HepG2 (cell line): ENCODE data around the gene AEN. TPM values are rescaled to one million over a fixed set of nuclear protein-coding genes. Genes with fewer than 3 reads are reported as not detected.

Experiments used
- CEBPB ChIP-seq: IDR thresholded peaks from 2 replicates; pipeline ENCODE4 v1.6.1; 2011; ENCODE audit warnings: low read depth, low read length, improper control_type of control experiment, borderline replicate concordance
- EEA1 ChIP-seq: sonication (generic); formaldehyde crosslinking; IDR thresholded peaks from 2 replicates; pipeline ENCODE4 v1.5.1; 2020; ENCODE audit warnings: mild to moderate bottlenecking, missing genetic modification reagents, borderline replicate concordance
- NRL ChIP-seq: sonication (generic); formaldehyde crosslinking; IDR thresholded peaks from 2 replicates; pipeline ENCODE4 v1.5.0; 2020; ENCODE audit warnings: missing genetic modification reagents, mild to moderate bottlenecking, moderate library complexity, borderline replicate concordance
- PTBP1 ChIP-seq: fragments of 200-400 bp; formaldehyde crosslinking; IDR thresholded peaks from 2 replicates; pipeline ENCODE4 v1.6.1; 2018; ENCODE audit warnings: low read length, low read depth; ENCODE audit not compliant: poor library complexity, severe bottlenecking
- RFX3 ChIP-seq: IDR thresholded peaks from 2 replicates; pipeline ENCODE4 v1.6.1; 2016; ENCODE audit warnings: missing biosample characterization, missing genetic modification reagents
- SSRP1 ChIP-seq: IDR thresholded peaks from 2 replicates; pipeline ENCODE4 v1.6.1; 2016; ENCODE audit warnings: control low read depth
- TBL1XR1 ChIP-seq: fragments of 150-350 bp; IDR thresholded peaks from 2 replicates; pipeline ENCODE4 v1.6.1; 2014; ENCODE audit warnings: borderline replicate concordance, low read length; ENCODE audit not compliant: partially characterized antibody
- ZNF234 ChIP-seq: sonication (generic); formaldehyde crosslinking; conservative IDR thresholded peaks from 2 replicates; pipeline ENCODE4 v1.5.1; 2020; ENCODE audit warnings: mild to moderate bottlenecking, missing genetic modification reagents
- ZNF282 ChIP-seq: fragments of 450-650 bp; IDR thresholded peaks from 2 replicates; pipeline ENCODE4 v1.6.1; 2018; ENCODE audit not compliant: partially characterized antibody
- ZNF33A ChIP-seq: sonication (generic); formaldehyde crosslinking; IDR thresholded peaks from 2 replicates; pipeline ENCODE4 v1.5.1; 2020; ENCODE audit warnings: missing genetic modification reagents, mild to moderate bottlenecking, moderate library complexity, borderline replicate concordance
- ZNF510 ChIP-seq: sonication (generic); formaldehyde crosslinking; IDR thresholded peaks from 2 replicates; pipeline ENCODE4 v1.4.0; 2020; ENCODE audit warnings: low read depth, mild to moderate bottlenecking, missing genetic modification reagents
- ZNF670 ChIP-seq: sonication (generic); formaldehyde crosslinking; IDR thresholded peaks from 2 replicates; pipeline ENCODE4 v1.8.0; 2022; ENCODE audit warnings: mild to moderate bottlenecking, missing genetic modification reagents, borderline replicate concordance
- polyA plus RNA-seq, 8 experiments: library from polyadenylated mRNA; depleted of rRNA in 3 of 8; stranded (reverse) in 7 of 8; unstranded in 1 of 8; fragments of >200 nt; fragmentation: Illumina TruSeq in 4 of 8; extraction: Trizol in 4 of 8; gene quantifications; 2 replicates each; pipeline versions ENCODE4 v1.2.1 to v1.2.3, GENCODE V29; 2011 to 2016; ENCODE audit warnings: low read depth in 4 of 8, missing spikeins in 1 of 8, mixed read lengths in 1 of 8; ENCODE audit not compliant: insufficient read depth in 1 of 8
- total RNA-seq, 5 experiments: library from RNA; depleted of rRNA; stranded (reverse); fragments of >200 nt; fragmentation: Illumina TruSeq; extraction: Trizol; gene quantifications; 2 replicates each; pipeline ENCODE4 v1.2.3, GENCODE V29; 2016; ENCODE audit warnings: low read depth in 1 of 5
- TF ChIP-seq, protein P1 (sequence below): sonication (generic); formaldehyde crosslinking; IDR thresholded peaks from 2 replicates; pipeline ENCODE4 v1.5.1; 2020; ENCODE audit warnings: mild to moderate bottlenecking, missing genetic modification reagents, borderline replicate concordance
- TF ChIP-seq, protein P2 (sequence below): sonication (generic); formaldehyde crosslinking; IDR thresholded peaks from 2 replicates; pipeline ENCODE4 v1.8.0; 2023; ENCODE audit warnings: mild to moderate bottlenecking, missing genetic modification reagents
- TF ChIP-seq, protein P3 (sequence below): sonication (generic); formaldehyde crosslinking; IDR thresholded peaks from 2 replicates; pipeline ENCODE4 v1.5.0; 2020; ENCODE audit warnings: mild to moderate bottlenecking, missing genetic modification reagents, borderline replicate concordance
- TF ChIP-seq, protein P4 (sequence below): sonication (generic); formaldehyde crosslinking; IDR thresholded peaks from 2 replicates; pipeline ENCODE4 v1.8.1; 2023; ENCODE audit warnings: mild to moderate bottlenecking, moderate library complexity, missing genetic modification reagents

AEN gene
- total and polyA plus RNA-seq, 2 of the 13 experiments (the other 11 are each of a cell fraction or from before 2014, with no cell fraction given), result 51.3 to 118 TPM

DNA sequence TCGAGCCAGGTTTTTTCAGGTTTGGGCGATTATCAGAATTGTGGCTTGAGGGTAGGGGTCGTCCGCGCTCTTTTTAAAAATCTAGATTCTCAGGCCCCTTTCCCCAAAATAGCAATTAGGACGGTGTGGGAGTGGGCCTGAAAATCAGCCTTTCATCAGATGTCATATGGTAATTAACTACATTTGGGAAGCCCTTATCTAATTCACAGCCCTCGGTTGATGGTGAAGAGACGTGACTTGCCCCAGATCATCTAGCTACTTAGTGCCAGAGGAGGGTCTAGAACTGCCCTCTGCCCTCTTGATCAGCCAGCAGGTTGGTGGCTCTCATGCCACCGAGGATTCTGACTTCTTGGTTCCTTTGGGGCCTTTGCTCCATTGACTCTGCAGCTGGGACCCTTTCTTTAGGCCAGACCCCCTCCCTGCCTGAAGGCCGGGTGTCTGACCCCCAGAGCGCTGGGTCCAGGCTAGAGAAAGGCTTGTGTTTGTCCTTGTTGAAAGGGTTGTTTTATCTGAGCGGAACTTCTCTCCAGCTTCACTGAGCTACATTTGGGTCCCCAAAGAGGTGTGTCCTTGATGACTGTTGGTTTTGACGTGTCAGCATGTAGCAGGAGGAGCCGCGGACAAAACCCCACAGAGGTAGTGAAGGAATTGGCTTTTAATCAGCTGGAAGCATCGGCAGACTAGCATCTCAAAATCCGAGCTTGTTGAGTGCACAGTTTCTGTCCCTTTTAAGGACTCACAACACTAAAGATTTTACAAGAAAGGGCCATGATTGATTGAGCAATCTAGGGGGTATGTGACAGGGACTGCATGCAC lies 857 bp downstream of the AEN start (continued):
- TF ChIP-seq, protein P1, sequence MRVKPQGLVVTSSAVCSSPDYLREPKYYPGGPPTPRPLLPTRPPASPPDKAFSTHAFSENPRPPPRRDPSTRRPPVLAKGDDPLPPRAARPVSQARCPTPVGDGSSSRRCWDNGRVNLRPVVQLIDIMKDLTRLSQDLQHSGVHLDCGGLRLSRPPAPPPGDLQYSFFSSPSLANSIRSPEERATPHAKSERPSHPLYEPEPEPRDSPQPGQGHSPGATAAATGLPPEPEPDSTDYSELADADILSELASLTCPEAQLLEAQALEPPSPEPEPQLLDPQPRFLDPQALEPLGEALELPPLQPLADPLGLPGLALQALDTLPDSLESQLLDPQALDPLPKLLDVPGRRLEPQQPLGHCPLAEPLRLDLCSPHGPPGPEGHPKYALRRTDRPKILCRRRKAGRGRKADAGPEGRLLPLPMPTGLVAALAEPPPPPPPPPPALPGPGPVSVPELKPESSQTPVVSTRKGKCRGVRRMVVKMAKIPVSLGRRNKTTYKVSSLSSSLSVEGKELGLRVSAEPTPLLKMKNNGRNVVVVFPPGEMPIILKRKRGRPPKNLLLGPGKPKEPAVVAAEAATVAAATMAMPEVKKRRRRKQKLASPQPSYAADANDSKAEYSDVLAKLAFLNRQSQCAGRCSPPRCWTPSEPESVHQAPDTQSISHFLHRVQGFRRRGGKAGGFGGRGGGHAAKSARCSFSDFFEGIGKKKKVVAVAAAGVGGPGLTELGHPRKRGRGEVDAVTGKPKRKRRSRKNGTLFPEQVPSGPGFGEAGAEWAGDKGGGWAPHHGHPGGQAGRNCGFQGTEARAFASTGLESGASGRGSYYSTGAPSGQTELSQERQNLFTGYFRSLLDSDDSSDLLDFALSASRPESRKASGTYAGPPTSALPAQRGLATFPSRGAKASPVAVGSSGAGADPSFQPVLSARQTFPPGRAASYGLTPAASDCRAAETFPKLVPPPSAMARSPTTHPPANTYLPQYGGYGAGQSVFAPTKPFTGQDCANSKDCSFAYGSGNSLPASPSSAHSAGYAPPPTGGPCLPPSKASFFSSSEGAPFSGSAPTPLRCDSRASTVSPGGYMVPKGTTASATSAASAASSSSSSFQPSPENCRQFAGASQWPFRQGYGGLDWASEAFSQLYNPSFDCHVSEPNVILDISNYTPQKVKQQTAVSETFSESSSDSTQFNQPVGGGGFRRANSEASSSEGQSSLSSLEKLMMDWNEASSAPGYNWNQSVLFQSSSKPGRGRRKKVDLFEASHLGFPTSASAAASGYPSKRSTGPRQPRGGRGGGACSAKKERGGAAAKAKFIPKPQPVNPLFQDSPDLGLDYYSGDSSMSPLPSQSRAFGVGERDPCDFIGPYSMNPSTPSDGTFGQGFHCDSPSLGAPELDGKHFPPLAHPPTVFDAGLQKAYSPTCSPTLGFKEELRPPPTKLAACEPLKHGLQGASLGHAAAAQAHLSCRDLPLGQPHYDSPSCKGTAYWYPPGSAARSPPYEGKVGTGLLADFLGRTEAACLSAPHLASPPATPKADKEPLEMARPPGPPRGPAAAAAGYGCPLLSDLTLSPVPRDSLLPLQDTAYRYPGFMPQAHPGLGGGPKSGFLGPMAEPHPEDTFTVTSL (CRISPR knock-in tag), result peak; percentile 24; the same call in 1 of the 2 replicates
- TF ChIP-seq, protein P2, sequence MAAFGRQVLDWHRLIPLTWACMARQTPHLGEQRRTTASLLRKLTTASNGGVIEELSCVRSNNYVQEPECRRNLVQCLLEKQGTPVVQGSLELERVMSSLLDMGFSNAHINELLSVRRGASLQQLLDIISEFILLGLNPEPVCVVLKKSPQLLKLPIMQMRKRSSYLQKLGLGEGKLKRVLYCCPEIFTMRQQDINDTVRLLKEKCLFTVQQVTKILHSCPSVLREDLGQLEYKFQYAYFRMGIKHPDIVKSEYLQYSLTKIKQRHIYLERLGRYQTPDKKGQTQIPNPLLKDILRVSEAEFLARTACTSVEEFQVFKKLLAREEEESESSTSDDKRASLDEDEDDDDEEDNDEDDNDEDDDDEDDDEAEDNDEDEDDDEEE, result no peak
- TF ChIP-seq, protein P3, sequence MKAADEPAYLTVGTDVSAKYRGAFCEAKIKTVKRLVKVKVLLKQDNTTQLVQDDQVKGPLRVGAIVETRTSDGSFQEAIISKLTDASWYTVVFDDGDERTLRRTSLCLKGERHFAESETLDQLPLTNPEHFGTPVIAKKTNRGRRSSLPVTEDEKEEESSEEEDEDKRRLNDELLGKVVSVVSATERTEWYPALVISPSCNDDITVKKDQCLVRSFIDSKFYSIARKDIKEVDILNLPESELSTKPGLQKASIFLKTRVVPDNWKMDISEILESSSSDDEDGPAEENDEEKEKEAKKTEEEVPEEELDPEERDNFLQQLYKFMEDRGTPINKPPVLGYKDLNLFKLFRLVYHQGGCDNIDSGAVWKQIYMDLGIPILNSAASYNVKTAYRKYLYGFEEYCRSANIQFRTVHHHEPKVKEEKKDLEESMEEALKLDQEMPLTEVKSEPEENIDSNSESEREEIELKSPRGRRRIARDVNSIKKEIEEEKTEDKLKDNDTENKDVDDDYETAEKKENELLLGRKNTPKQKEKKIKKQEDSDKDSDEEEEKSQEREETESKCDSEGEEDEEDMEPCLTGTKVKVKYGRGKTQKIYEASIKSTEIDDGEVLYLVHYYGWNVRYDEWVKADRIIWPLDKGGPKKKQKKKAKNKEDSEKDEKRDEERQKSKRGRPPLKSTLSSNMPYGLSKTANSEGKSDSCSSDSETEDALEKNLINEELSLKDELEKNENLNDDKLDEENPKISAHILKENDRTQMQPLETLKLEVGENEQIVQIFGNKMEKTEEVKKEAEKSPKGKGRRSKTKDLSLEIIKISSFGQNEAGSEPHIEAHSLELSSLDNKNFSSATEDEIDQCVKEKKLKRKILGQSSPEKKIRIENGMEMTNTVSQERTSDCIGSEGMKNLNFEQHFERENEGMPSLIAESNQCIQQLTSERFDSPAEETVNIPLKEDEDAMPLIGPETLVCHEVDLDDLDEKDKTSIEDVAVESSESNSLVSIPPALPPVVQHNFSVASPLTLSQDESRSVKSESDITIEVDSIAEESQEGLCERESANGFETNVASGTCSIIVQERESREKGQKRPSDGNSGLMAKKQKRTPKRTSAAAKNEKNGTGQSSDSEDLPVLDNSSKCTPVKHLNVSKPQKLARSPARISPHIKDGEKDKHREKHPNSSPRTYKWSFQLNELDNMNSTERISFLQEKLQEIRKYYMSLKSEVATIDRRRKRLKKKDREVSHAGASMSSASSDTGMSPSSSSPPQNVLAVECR, result no peak
- TF ChIP-seq EEA1 (CRISPR knock-in tag) (no peak), ZNF33A (CRISPR knock-in tag) (no peak), CEBPB (peak; percentile 73), ZNF510 (CRISPR knock-in tag) (no peak), ZNF282 (no peak), ZNF670 (CRISPR knock-in tag) (peak; percentile 63; the same call in 1 of the 2 replicates), PTBP1 (no peak), RFX3 (no peak), ZNF234 (CRISPR knock-in tag) (no peak), SSRP1 (peak; percentile 26; the same call in 1 of the 2 replicates), NRL (no peak), TBL1XR1 (no peak)
- TF ChIP-seq, protein P4, sequence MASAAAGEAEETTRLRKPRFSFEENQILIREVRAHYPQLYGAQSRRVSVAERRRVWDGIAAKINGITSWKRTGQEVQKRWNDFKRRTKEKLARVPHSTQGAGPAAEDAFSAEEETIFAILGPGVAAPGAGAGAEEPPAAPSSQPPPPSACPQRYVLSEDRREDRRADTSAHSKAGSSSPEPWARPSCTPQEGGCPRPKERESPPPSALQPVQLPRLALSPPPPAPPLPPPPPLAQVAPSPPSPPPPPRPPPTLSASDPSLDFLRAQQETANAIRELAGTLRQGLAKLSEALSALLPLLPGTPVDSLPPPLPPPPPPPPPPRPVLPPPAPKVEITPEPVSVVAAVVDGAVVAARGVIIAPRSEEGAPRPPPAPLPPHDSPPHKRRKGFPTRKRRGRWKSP, result peak; percentile 37; the same call in 1 of the 2 replicates
